Forelimb muscle (tissue), 1 donor: Measurements from ENCODE around the gene IPCEF1. TPM values are rescaled to one million over a fixed set of nuclear protein-coding genes. Genes with fewer than 3 reads are reported as not detected.

Source experiments
- DNase-seq: peaks from one replicate; pipeline ENCODE4 v3.0.0-alpha.2; 2013; ENCODE audit warnings: low read depth
- polyA plus RNA-seq: library from polyadenylated mRNA; unstranded; fragments of 120-200 nt; gene quantifications from one replicate; pipeline ENCODE4 v1.2.1, GENCODE V29; 2013; ENCODE audit not compliant: insufficient read length

The IPCEF1 gene
- polyA plus RNA-seq, 1 donor: 1.2 TPM

GRCh38 chr6:154167126-154167525, 189.5 kb downstream of the IPCEF1 start:
- no peak for DNase-seq

GRCh38 chr6:154166140-154166539, 190.5 kb downstream of the IPCEF1 start:
- no peak for DNase-seq

- no peak for DNase-seq
These were observed 191.1 kb downstream of the IPCEF1 start for GRCh38 chr6:154165478-154165877.

GRCh38 chr6:154164397-154164796, 192.2 kb downstream of the IPCEF1 start:
- peak; percentile 53 for DNase-seq

- no peak for DNase-seq
These were observed 194.9 kb downstream of the IPCEF1 start for GRCh38 chr6:154161689-154162088.

GRCh38 chr6:154159126-154159525, 197.5 kb downstream of the IPCEF1 start:
- DNase-seq: no peak

GRCh38 chr6:154157706-154158105, 198.9 kb downstream of the IPCEF1 start:
- DNase-seq: no peak

- DNase-seq: no peak
These were observed 199.5 kb downstream of the IPCEF1 start for GRCh38 chr6:154157082-154157481.

- DNase-seq: no peak
These were observed 200.3 kb downstream of the IPCEF1 start for GRCh38 chr6:154156135-154156896.

- DNase-seq: peak; percentile 61
These were observed 202.1 kb downstream of the IPCEF1 start for GRCh38 chr6:154154389-154154967.

- DNase-seq: no peak
These were observed 212.8 kb downstream of the IPCEF1 start for GRCh38 chr6:154143753-154144152.

- DNase-seq: no peak
These were observed 215.9 kb downstream of the IPCEF1 start for GRCh38 chr6:154140743-154141142.

GRCh38 chr6:154139892-154140291, 216.7 kb downstream of the IPCEF1 start:
- no peak for DNase-seq

- DNase-seq: no peak
These were observed 217.8 kb downstream of the IPCEF1 start for GRCh38 chr6:154138793-154139192.

- DNase-seq: no peak
These were observed 222.0 kb downstream of the IPCEF1 start for GRCh38 chr6:154134471-154135147.

- no peak for DNase-seq
These were observed 228.9 kb downstream of the IPCEF1 start for GRCh38 chr6:154127657-154128056.

GRCh38 chr6:154125421-154125820, 231.2 kb downstream of the IPCEF1 start:
- DNase-seq: no peak

GRCh38 chr6:154123155-154123956, 233.2 kb downstream of the IPCEF1 start:
- no peak for DNase-seq

- no peak for DNase-seq
These were observed 234.2 kb downstream of the IPCEF1 start for GRCh38 chr6:154122195-154122925.

- DNase-seq: no peak
These were observed 239.1 kb downstream of the IPCEF1 start for GRCh38 chr6:154117485-154117884.

GRCh38 chr6:154113392-154113791, 243.2 kb downstream of the IPCEF1 start:
- no peak for DNase-seq
